Measurements from ENCODE around the gene EEF1A2.

Gene EEF1A2

GRCh38 chr20:63471981-63472831 lies 26.7 kb downstream of the EEF1A2 start, which contains the start of gene KCNQ2:
Gene KCNQ2, minus strand, starts transcription at chr20:63472655. Its CDS starts 192 bp downstream, at chr20:63472463.
- no peak for DNase-seq (ENCODE audit: low read depth in 3 of 3, low spot score in 1 of 3)

- no peak for DNase-seq (ENCODE audit: low read depth in 3 of 3, low spot score in 1 of 3)
Observed at GRCh38 chr20:63471717-63471980, 27.2 kb downstream of the EEF1A2 start.

- no peak for DNase-seq (ENCODE audit: low read depth in 3 of 3, low spot score in 1 of 3)
Observed at GRCh38 chr20:63471002-63471716, 27.7 kb downstream of the EEF1A2 start.

GRCh38 chr20:63470410-63470809 lies 28.5 kb downstream of the EEF1A2 start:
- no peak for DNase-seq (ENCODE audit: low read depth in 3 of 3, low spot score in 1 of 3)

GRCh38 chr20:63469713-63470101 lies 29.2 kb downstream of the EEF1A2 start:
- no peak for DNase-seq (ENCODE audit: low read depth in 3 of 3, low spot score in 1 of 3)

GRCh38 chr20:63469019-63469712 lies 29.7 kb downstream of the EEF1A2 start:
- no peak for DNase-seq (ENCODE audit: low read depth in 3 of 3, low spot score in 1 of 3)

- no peak for DNase-seq (ENCODE audit: low read depth in 3 of 3, low spot score in 1 of 3)
Observed at GRCh38 chr20:63468421-63468820, 30.5 kb downstream of the EEF1A2 start.

- DNase-seq (ENCODE audit: low read depth in 3 of 3, low spot score in 1 of 3): no peak
Observed at GRCh38 chr20:63467294-63468083, 31.4 kb downstream of the EEF1A2 start.

GRCh38 chr20:63466861-63467260 lies 32.0 kb downstream of the EEF1A2 start:
- DNase-seq (ENCODE audit: low read depth in 3 of 3, low spot score in 1 of 3): no peak

- DNase-seq (ENCODE audit: low read depth in 3 of 3, low spot score in 1 of 3): no peak
Observed at GRCh38 chr20:63466250-63466825, 32.5 kb downstream of the EEF1A2 start.

- no peak for DNase-seq (ENCODE audit: low read depth in 3 of 3, low spot score in 1 of 3)
Observed at GRCh38 chr20:63465380-63466249, 33.3 kb downstream of the EEF1A2 start.

GRCh38 chr20:63464289-63464635 lies 34.6 kb downstream of the EEF1A2 start:
- no peak for DNase-seq (ENCODE audit: low read depth in 3 of 3, low spot score in 1 of 3)

- DNase-seq (ENCODE audit: low read depth in 3 of 3, low spot score in 1 of 3): no peak
Observed at GRCh38 chr20:63463400-63464288, 35.2 kb downstream of the EEF1A2 start.

- no peak for DNase-seq (ENCODE audit: low read depth in 3 of 3, low spot score in 1 of 3)
Observed at GRCh38 chr20:63462244-63462643, 36.6 kb downstream of the EEF1A2 start.

GRCh38 chr20:63461104-63461763 lies 37.6 kb downstream of the EEF1A2 start:
- DNase-seq (ENCODE audit: low read depth in 3 of 3, low spot score in 1 of 3): no peak

GRCh38 chr20:63459070-63459380 lies 39.9 kb downstream of the EEF1A2 start:
- no peak for DNase-seq (ENCODE audit: low read depth in 3 of 3, low spot score in 1 of 3)

- no peak for DNase-seq (ENCODE audit: low read depth in 3 of 3, low spot score in 1 of 3)
Observed at GRCh38 chr20:63458170-63459069, 40.5 kb downstream of the EEF1A2 start.

- DNase-seq (ENCODE audit: low read depth in 3 of 3, low spot score in 1 of 3): no peak
Observed at GRCh38 chr20:63457737-63458136, 41.1 kb downstream of the EEF1A2 start.

All from stimulated activated CD4-positive, alpha-beta T cell treated with anti-CD3 and anti-CD28 coated beads, TNF-alpha, amount 100 ng/mL, for 1 hour (primary cell).